Fibroblast of mammary gland (primary cell): ENCODE measurements around the gene PTPRN2.

Experiments used
- DNase-seq: peaks from one replicate; pipeline ENCODE4 v3.0.0-alpha.2; 2010; ENCODE audit warnings: low read depth
- H3K4me3 ChIP-seq: 2 replicates; pipeline ENCODE4 v1.5.1; 2011; ENCODE audit warnings: low read depth, mild to moderate bottlenecking, low read length, moderate library complexity; ENCODE audit not compliant: control insufficient read depth
- TF ChIP-seq, protein P1 (sequence below): conservative IDR thresholded peaks from 2 replicates; pipeline ENCODE4 v1.5.1; 2011; ENCODE audit warnings: low read depth, low read length, inconsistent platforms; ENCODE audit not compliant: control insufficient read depth, insufficient read depth

Gene PTPRN2

GRCh38 chr7:157529768-157530560 is 1057.7 kb downstream of the PTPRN2 start:
- TF ChIP-seq, protein P1, sequence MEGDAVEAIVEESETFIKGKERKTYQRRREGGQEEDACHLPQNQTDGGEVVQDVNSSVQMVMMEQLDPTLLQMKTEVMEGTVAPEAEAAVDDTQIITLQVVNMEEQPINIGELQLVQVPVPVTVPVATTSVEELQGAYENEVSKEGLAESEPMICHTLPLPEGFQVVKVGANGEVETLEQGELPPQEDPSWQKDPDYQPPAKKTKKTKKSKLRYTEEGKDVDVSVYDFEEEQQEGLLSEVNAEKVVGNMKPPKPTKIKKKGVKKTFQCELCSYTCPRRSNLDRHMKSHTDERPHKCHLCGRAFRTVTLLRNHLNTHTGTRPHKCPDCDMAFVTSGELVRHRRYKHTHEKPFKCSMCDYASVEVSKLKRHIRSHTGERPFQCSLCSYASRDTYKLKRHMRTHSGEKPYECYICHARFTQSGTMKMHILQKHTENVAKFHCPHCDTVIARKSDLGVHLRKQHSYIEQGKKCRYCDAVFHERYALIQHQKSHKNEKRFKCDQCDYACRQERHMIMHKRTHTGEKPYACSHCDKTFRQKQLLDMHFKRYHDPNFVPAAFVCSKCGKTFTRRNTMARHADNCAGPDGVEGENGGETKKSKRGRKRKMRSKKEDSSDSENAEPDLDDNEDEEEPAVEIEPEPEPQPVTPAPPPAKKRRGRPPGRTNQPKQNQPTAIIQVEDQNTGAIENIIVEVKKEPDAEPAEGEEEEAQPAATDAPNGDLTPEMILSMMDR: no peak
- no peak for DNase-seq
- no peak overlapping the region for H3K4me3 ChIP-seq

GRCh38 chr7:157528785-157529341 is 1058.8 kb downstream of the PTPRN2 start:
- DNase-seq: no peak
- TF ChIP-seq, protein P1: no peak
- H3K4me3 ChIP-seq: no peak overlapping the region

DNA sequence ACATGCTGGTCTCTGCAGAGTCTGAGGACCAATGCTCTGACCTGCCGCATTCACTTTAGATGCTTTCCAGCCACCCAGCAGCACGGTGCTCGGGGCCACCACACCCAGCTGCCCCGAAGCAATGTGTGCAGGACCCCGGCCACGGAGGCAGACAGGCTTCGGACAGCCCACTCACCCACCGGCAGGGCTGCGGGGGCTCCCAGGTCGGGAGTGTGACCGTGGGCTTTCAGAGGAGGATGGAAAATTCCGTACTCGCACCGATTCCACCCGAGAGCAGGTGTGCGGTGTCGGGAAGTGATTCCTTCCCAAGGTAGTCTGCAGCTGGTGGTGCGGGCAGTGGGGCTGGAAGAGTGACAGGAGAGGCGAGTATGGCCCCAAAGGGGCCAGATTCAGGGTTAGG is 1059.9 kb downstream of the PTPRN2 start:
- TF ChIP-seq, protein P1: no peak
- no peak for DNase-seq

DNA sequence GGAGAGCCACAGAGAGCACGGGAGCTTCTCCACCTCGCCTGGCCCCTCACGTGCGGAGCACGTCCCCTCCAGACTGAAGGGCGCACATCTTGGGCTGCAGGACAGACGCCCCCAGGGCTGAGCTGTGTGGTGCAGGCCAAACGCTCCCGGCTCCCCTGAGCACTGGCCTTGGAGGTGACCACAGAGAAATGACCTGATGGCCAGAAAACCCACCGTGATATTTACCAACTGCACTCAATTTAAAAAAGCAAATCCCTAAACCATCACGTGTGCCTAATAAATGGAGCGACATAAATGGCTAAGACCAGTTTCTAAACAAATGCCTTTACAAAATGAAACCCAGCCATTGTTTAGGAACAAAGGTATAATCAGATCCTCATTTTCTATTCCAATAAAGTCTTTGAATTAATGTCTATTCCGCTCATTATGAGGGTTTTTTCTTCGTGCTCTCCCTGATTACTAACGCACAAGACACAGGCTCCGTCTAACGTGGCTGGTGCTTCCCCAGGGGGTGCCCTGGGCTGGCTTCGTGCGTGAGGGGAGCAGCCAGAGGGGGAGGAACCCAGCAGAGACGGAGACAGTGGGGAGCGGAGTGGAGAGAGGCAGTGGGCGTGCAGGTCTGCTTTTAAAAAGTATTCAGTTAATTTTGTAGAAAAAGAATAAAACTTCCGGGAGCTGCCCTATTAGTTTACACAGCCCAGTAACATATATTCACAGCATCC is 1060.5 kb downstream of the PTPRN2 start:
- DNase-seq: no peak
- no peak overlapping the region for H3K4me3 ChIP-seq
- TF ChIP-seq, protein P1: no peak

More for the DNA sequence above, 1059.9 kb downstream of the PTPRN2 start:
- no peak overlapping the region for H3K4me3 ChIP-seq

- DNase-seq: no peak
- TF ChIP-seq, protein P1: no peak
Observed at GRCh38 chr7:157526005-157526912, 1061.4 kb downstream of the PTPRN2 start.

DNA sequence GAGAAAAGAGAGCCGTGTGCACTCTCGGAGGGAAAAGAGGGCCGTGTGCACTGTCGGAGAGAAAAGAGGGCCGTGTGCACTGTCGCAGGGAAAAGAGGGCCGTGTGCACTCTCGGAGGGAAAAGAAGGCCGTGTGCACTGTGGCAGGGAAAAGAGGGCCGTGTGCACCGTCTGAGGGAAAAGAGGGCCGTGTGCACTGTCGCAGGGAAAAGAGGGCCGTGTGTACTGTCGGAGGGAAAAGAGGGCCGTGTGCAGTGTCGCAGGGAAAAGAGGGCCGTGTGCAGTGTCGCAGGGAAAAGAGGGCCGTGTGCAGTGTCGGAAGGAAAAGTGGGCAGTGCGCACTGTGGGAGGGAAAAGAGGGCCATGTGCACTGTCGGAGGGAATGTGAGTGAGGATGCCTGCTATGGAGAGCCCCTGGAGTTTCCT is 1062.1 kb downstream of the PTPRN2 start:
- no peak overlapping the region for H3K4me3 ChIP-seq
- no peak for DNase-seq
- TF ChIP-seq, protein P1: no peak

More at GRCh38 chr7:157526005-157526912, 1061.4 kb downstream of the PTPRN2 start:
- no peak overlapping the region for H3K4me3 ChIP-seq
